HUDEP-2 (cell line): Measurements from ENCODE around the gene COBL.
A peak's percentile ranks its signal among the peaks of the same experiment; 100 is the strongest.

ENCODE experiments used
- DNase-seq, 76 experiments: peaks; one replicate each; lab custom pipeline; 2025; ENCODE audit not compliant: unreplicated experiment in 76 of 76; lab: John Stamatoyannopoulos, UW

COBL gene

DNA sequence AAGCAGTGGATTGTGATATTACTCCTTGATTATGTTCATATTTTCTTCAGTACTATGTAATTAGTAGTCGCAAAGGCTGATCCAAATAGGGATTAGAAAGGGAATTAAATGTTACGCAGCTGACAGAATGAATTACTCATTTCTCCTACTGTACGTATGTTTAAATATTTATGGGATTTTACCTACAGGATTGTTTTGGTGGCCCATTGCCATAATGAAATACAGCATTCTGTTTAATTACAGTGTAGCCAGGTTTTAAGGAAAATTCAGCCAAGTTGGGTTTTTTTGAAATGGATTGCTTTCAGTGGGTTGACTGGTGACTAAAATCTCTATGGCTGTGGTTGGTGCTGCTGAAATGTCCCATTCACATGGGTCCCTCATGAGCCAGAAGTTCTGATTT lies 336.2 kb downstream of the COBL start:
- no peak for DNase-seq

DNA sequence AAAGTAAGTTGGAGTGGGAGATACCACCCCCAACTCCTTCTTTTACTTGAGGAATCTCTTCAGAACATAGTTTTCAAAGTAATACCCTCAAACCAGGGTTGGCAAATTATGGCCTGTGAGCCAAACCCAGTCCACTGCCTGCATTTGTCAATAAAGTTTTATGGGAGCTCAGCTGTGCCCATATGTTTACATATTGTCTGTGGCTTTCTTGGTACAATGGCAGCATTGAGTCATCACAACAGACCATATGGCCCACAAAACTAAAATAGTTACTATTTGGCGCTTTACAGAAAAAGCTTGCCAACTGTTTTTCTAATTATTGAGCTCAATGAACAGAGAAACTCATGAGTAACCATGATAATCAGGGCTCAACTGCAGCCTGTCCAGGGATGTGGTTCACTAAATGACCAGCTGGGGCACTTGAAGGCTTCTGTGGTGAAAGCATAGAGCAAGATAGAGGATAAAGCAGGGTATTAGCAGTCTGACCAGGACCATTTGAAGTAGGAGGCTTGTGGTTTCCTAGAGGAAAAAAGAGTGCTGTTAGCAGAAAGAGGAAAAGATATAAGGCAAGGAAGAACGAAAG lies 337.9 kb downstream of the COBL start:
- peak in 1 of 76 experiments; percentile 0 for DNase-seq

DNA sequence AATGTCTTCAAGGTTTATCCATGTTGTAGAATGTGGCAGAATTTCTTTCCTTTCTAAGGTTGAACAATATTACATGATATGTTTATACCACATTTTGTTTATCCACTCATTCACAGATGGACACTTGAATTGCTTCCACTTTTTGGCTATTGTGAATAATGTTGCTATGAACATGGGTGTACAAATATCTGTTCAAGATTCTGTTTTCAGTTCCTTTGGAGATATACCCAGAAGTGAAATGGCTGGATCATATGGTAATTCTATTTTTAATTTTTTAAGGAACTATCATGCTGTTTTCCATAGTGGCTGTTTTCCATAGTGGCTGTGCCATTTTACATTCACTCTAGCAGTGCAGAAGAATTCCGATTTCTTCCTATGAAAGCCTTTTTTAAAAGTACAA lies 339.2 kb downstream of the COBL start:
- no peak for DNase-seq

DNA sequence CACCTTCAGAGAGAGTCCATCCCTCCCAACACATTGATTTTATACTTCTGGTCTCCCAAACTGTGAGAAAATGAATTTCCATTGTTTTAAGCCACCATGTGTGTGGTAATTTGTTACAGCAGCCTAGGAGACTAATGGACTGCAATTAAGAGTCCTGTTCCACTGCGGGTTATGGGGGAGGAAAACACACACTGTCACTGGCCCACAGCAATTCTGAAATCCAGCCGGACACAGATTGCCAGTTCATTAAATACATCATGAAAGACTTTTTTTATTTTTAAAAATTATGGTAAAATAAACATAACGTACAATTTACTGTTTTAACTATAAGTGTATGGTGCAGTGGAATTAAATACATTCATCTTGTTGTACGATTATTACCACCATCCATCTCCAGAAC lies 340.5 kb downstream of the COBL start:
- no peak for DNase-seq

DNA sequence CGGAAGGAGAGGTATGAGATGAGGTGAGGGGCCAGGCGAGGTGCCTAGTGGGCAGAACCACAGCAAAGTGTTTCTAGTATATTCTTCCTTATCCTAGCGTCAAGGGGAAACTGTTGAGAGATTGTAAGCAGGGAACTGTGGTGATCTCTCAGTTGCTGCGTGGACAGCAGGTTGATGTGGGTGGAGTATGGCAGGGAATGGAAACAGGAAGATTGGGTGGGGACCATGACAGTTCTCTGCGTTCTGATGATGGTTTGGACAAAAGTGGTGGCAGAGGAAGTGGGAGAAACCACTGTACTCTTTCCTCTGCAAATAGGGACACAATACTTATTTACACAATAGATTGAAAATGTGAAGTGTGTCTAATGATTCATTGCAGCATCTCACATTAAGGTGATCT lies 342.4 kb downstream of the COBL start:
- DNase-seq, result no peak

DNA sequence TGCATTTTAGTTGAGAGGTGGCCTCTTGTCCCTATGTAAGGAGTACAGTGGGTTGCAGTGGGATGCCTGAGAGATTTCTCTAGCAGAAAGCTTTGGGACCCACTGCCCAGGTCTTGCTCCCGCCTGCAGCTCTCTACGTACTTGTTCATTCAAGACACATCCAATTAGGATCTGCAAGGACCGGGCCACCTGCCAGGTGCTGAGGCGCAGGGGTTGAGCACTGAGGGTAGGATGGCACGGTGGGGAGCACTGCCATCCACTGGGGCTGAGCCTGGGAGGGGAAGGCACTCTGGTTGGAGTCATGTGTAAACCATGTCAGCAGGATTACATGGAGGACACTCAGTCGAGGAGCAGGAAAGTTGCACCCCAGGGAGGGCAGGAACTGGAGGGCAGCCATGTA lies 342.8 kb downstream of the COBL start:
- no peak for DNase-seq

DNA sequence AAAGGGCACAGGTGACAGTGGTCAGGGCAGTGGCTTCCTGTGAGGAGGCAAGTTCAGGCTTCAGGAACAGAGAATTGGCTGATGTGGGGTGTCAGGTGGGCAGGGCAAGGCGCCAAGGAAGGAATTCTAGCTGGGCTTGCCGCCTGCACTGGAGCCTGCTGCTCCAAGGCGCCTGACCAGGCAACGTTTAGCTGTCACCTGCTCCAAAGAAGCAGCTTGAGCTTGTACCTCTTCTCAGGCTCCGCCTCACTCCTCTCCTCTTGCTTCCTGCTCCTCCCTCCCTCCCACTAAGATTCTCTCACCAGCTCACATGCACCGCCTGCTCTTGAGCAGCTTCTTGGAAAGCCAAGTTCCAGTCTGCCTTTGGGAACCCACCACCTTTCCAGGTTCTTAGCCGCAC lies 346.5 kb downstream of the COBL start:
- DNase-seq, result no peak
